ENCODE data around the gene SLC22A1.

DNA sequence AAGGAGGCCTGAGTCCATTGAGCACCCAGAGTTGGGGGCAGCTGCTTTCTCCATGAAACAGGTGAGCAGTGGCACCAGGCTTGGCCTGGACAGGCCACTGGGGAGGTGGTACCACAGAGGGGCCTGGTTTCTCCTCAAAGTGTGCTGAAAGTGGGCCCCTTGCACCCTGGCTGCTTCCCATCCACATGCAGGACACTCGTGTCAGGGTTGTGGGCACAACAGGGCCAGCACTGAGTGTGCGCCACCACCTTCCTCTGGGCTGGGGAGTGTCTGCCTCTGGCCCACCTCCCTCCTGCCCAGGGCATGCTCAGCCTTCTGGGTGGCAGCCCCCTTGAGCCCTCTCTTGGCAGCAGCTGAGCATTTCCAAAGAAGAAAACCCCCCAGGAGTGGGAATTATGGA is 5.2 kb upstream of the SLC22A1 start:
- TF ChIP-seq ZNF121 (CRISPR knock-in tag; IDR thresholded peaks at IDR 0.05): no peak
- TF ChIP-seq, protein P1, sequence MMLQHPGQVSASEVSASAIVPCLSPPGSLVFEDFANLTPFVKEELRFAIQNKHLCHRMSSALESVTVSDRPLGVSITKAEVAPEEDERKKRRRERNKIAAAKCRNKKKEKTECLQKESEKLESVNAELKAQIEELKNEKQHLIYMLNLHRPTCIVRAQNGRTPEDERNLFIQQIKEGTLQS (CRISPR knock-in tag; conservative IDR thresholded peaks at IDR 0.05): no peak
- TF ChIP-seq, protein P2, sequence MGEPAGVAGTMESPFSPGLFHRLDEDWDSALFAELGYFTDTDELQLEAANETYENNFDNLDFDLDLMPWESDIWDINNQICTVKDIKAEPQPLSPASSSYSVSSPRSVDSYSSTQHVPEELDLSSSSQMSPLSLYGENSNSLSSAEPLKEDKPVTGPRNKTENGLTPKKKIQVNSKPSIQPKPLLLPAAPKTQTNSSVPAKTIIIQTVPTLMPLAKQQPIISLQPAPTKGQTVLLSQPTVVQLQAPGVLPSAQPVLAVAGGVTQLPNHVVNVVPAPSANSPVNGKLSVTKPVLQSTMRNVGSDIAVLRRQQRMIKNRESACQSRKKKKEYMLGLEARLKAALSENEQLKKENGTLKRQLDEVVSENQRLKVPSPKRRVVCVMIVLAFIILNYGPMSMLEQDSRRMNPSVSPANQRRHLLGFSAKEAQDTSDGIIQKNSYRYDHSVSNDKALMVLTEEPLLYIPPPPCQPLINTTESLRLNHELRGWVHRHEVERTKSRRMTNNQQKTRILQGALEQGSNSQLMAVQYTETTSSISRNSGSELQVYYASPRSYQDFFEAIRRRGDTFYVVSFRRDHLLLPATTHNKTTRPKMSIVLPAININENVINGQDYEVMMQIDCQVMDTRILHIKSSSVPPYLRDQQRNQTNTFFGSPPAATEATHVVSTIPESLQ (CRISPR knock-in tag; IDR thresholded peaks at IDR 0.05): no peak
- TF ChIP-seq, protein P3, sequence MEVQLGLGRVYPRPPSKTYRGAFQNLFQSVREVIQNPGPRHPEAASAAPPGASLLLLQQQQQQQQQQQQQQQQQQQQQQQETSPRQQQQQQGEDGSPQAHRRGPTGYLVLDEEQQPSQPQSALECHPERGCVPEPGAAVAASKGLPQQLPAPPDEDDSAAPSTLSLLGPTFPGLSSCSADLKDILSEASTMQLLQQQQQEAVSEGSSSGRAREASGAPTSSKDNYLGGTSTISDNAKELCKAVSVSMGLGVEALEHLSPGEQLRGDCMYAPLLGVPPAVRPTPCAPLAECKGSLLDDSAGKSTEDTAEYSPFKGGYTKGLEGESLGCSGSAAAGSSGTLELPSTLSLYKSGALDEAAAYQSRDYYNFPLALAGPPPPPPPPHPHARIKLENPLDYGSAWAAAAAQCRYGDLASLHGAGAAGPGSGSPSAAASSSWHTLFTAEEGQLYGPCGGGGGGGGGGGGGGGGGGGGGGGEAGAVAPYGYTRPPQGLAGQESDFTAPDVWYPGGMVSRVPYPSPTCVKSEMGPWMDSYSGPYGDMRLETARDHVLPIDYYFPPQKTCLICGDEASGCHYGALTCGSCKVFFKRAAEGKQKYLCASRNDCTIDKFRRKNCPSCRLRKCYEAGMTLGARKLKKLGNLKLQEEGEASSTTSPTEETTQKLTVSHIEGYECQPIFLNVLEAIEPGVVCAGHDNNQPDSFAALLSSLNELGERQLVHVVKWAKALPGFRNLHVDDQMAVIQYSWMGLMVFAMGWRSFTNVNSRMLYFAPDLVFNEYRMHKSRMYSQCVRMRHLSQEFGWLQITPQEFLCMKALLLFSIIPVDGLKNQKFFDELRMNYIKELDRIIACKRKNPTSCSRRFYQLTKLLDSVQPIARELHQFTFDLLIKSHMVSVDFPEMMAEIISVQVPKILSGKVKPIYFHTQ (CRISPR knock-in tag; IDR thresholded peaks at IDR 0.05): no peak
- no peak for TF ChIP-seq ZNF423 (CRISPR knock-in tag; IDR thresholded peaks at IDR 0.05)
- TF ChIP-seq, protein P4, sequence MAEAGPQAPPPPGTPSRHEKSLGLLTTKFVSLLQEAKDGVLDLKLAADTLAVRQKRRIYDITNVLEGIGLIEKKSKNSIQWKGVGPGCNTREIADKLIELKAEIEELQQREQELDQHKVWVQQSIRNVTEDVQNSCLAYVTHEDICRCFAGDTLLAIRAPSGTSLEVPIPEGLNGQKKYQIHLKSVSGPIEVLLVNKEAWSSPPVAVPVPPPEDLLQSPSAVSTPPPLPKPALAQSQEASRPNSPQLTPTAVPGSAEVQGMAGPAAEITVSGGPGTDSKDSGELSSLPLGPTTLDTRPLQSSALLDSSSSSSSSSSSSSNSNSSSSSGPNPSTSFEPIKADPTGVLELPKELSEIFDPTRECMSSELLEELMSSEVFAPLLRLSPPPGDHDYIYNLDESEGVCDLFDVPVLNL (CRISPR knock-in tag; IDR thresholded peaks at IDR 0.05; ENCODE audit: borderline replicate concordance, low read depth): no peak
- no peak for TF ChIP-seq NR2C2 (CRISPR knock-in tag; IDR thresholded peaks at IDR 0.05)
